HepG2 (cell line): ENCODE measurements around the gene HLF. TPM values are rescaled to one million over a fixed set of nuclear protein-coding genes. Genes with fewer than 3 reads are reported as not detected.

Experiments used
- CREB1 ChIP-seq, 2 experiments: fragments of 450-650 bp in 1 of 2; IDR thresholded peaks; 2 replicates each; pipeline ENCODE4 v1.6.1; 2016 to 2017; ENCODE audit warnings: control low read depth in 1 of 2, mild to moderate bottlenecking in 1 of 2, missing compliant biosample characterization in 1 of 2, missing genetic modification characterization in 1 of 2
- FLYWCH1 ChIP-seq: sonication (generic); formaldehyde crosslinking; IDR thresholded peaks from 2 replicates; pipeline ENCODE4 v1.8.1; 2023; ENCODE audit warnings: mild to moderate bottlenecking, missing genetic modification reagents
- FOXC1 ChIP-seq: sonication (generic); formaldehyde crosslinking; IDR thresholded peaks from 2 replicates; pipeline ENCODE4 v1.8.0; 2022; ENCODE audit warnings: mild to moderate bottlenecking, missing genetic modification reagents, borderline replicate concordance
- FOXJ3 ChIP-seq: sonication (generic); formaldehyde crosslinking; IDR thresholded peaks from 2 replicates; pipeline ENCODE4 v1.4.0; 2020; ENCODE audit warnings: missing genetic modification reagents, mild to moderate bottlenecking, borderline replicate concordance
- HNRNPL ChIP-seq: fragments of 200-400 bp; formaldehyde crosslinking; IDR thresholded peaks from 2 replicates; pipeline ENCODE4 v1.6.1; 2017; ENCODE audit warnings: mild to moderate bottlenecking, low read depth, low read length
- JUN ChIP-seq: sonication (generic); formaldehyde crosslinking; IDR thresholded peaks from 2 replicates; pipeline ENCODE4 v1.4.0; 2020; ENCODE audit warnings: mild to moderate bottlenecking, missing genetic modification reagents
- PREB ChIP-seq: sonication (generic); formaldehyde crosslinking; IDR thresholded peaks from 2 replicates; pipeline ENCODE4 v1.4.0; 2020; ENCODE audit warnings: missing genetic modification reagents
- RERE ChIP-seq: IDR thresholded peaks from 2 replicates; pipeline ENCODE4 v1.6.1; 2016; ENCODE audit warnings: low read depth, missing genetic modification reagents, missing compliant biosample characterization
- SRY ChIP-seq: sonication (generic); formaldehyde crosslinking; IDR thresholded peaks from 2 replicates; pipeline ENCODE4 v1.8.0; 2022; ENCODE audit warnings: mild to moderate bottlenecking, missing genetic modification reagents
- STAG1 ChIP-seq: sonication (generic); formaldehyde crosslinking; IDR thresholded peaks from 2 replicates; pipeline ENCODE4 v1.4.0; 2020; ENCODE audit warnings: missing genetic modification reagents
- THYN1 ChIP-seq: sonication (generic); formaldehyde crosslinking; IDR thresholded peaks from 2 replicates; pipeline ENCODE4 v1.8.1; 2023; ENCODE audit warnings: low read depth, mild to moderate bottlenecking, moderate library complexity, missing genetic modification reagents, borderline replicate concordance
- ZBTB49 ChIP-seq: sonication (generic); formaldehyde crosslinking; IDR thresholded peaks from 2 replicates; pipeline ENCODE4 v1.4.0; 2020; ENCODE audit warnings: missing genetic modification reagents, borderline replicate concordance
- ZNF337 ChIP-seq: sonication (generic); formaldehyde crosslinking; IDR thresholded peaks from 2 replicates; pipeline ENCODE4 v1.5.1; 2020; ENCODE audit warnings: missing genetic modification reagents, low read depth, mild to moderate bottlenecking, borderline replicate concordance
- ZNF430 ChIP-seq: sonication (generic); formaldehyde crosslinking; IDR thresholded peaks from 2 replicates; pipeline ENCODE4 v1.9.0; 2021; ENCODE audit warnings: mild to moderate bottlenecking, missing genetic modification reagents
- ZNF530 ChIP-seq: sonication (generic); formaldehyde crosslinking; IDR thresholded peaks from 2 replicates; pipeline ENCODE4 v1.5.0; 2020; ENCODE audit warnings: low read depth, mild to moderate bottlenecking, missing genetic modification reagents
- ZNF598 ChIP-seq: sonication (generic); formaldehyde crosslinking; IDR thresholded peaks from 2 replicates; pipeline ENCODE4 v1.5.1; 2020; ENCODE audit warnings: mild to moderate bottlenecking, missing genetic modification reagents, borderline replicate concordance
- ZSCAN12 ChIP-seq: sonication (generic); formaldehyde crosslinking; IDR thresholded peaks from 2 replicates; pipeline ENCODE4 v1.9.0; 2021; ENCODE audit warnings: mild to moderate bottlenecking, missing genetic modification reagents
- polyA plus RNA-seq, 8 experiments: library from polyadenylated mRNA; depleted of rRNA in 3 of 8; stranded (reverse) in 7 of 8; unstranded in 1 of 8; fragments of >200 nt; fragmentation: Illumina TruSeq in 4 of 8; extraction: Trizol in 4 of 8; gene quantifications; 2 replicates each; pipeline versions ENCODE4 v1.2.1 to v1.2.3, GENCODE V29; 2011 to 2016; ENCODE audit warnings: low read depth in 4 of 8, missing spikeins in 1 of 8, mixed read lengths in 1 of 8; ENCODE audit not compliant: insufficient read depth in 1 of 8
- total RNA-seq, 5 experiments: library from RNA; depleted of rRNA; stranded (reverse); fragments of >200 nt; fragmentation: Illumina TruSeq; extraction: Trizol; gene quantifications; 2 replicates each; pipeline ENCODE4 v1.2.3, GENCODE V29; 2016; ENCODE audit warnings: low read depth in 1 of 5

Gene HLF
- total and polyA plus RNA-seq, 2 of the 13 experiments (the other 11 are each of a cell fraction or from before 2014, with no cell fraction given), result 202 to 346 TPM

GRCh38 chr17:55267777-55268648 lies 3.3 kb downstream of the HLF start (continued):
- no peak for TF ChIP-seq PREB (CRISPR knock-in tag)
- TF ChIP-seq ZNF530, result no peak
- no peak for TF ChIP-seq STAG1 (CRISPR knock-in tag)
- TF ChIP-seq JUN, result no peak
- no peak; the same call in 1 of the 2 replicates for TF ChIP-seq SRY (CRISPR knock-in tag)
- TF ChIP-seq THYN1 (CRISPR knock-in tag), result no peak
- TF ChIP-seq FOXC1 (CRISPR knock-in tag), result no peak
- no peak for TF ChIP-seq ZNF337 (CRISPR knock-in tag)
- peak; percentile 62; the same call in 1 of the 2 replicates for TF ChIP-seq ZNF430 (CRISPR knock-in tag)
- no peak for TF ChIP-seq CREB1 (IDR thresholded peaks at IDR 0.05)
- no peak; the same call in 1 of the 2 replicates for TF ChIP-seq CREB1 (CRISPR knock-in tag; IDR thresholded peaks at IDR 0.05)
- TF ChIP-seq RERE (CRISPR knock-in tag), result no peak
- TF ChIP-seq ZSCAN12 (CRISPR knock-in tag), result no peak
- TF ChIP-seq FLYWCH1 (CRISPR knock-in tag), result no peak
- TF ChIP-seq HNRNPL, result 0 out of 2 replicates have a peak, but pooled peaks have one; percentile 24
- no peak for TF ChIP-seq FOXJ3 (CRISPR knock-in tag)
- TF ChIP-seq ZNF598 (CRISPR knock-in tag), result no peak
- no peak for TF ChIP-seq ZBTB49 (CRISPR knock-in tag)
